ENCODE measurements around the gene THBS4. TPM values are rescaled to one million over a fixed set of nuclear protein-coding genes. Genes with fewer than 3 reads are reported as not detected.

Gene THBS4
- total RNA-seq, 1 donor from 2014 or later = 1.4 TPM

- no peak for DNase-seq (ENCODE audit: low read depth)
Measured at GRCh38 chr5:80043187-80043586, 8.0 kb downstream of the THBS4 start.

GRCh38 chr5:80048084-80048780 is 13.1 kb downstream of the THBS4 start:
- no peak for DNase-seq (ENCODE audit: low read depth)

GRCh38 chr5:80052464-80052863 is 17.3 kb downstream of the THBS4 start:
- DNase-seq (ENCODE audit: low read depth) = peak; percentile 48

- DNase-seq (ENCODE audit: low read depth) = no peak
Measured at GRCh38 chr5:80054682-80055081, 19.5 kb downstream of the THBS4 start.

- no peak for DNase-seq (ENCODE audit: low read depth)
Measured at GRCh38 chr5:80055491-80056170, 20.5 kb downstream of the THBS4 start.

- no peak for DNase-seq (ENCODE audit: low read depth)
Measured at GRCh38 chr5:80057099-80057498, 22.0 kb downstream of the THBS4 start.

- no peak for DNase-seq (ENCODE audit: low read depth)
Measured at GRCh38 chr5:80057921-80058320, 22.8 kb downstream of the THBS4 start.

GRCh38 chr5:80059354-80059980 is 24.3 kb downstream of the THBS4 start:
- no peak for DNase-seq (ENCODE audit: low read depth)

GRCh38 chr5:80060966-80061365 is 25.8 kb downstream of the THBS4 start:
- DNase-seq (ENCODE audit: low read depth) = no peak

- no peak for DNase-seq (ENCODE audit: low read depth)
Measured at GRCh38 chr5:80061547-80061946, 26.4 kb downstream of the THBS4 start.

GRCh38 chr5:80064124-80064523 is 29.0 kb downstream of the THBS4 start:
- no peak for DNase-seq (ENCODE audit: low read depth)

- no peak for DNase-seq (ENCODE audit: low read depth)
Measured at GRCh38 chr5:80067016-80067415, 31.9 kb downstream of the THBS4 start.

GRCh38 chr5:80067531-80068245 is 32.5 kb downstream of the THBS4 start:
- no peak for DNase-seq (ENCODE audit: low read depth)

GRCh38 chr5:80068246-80068636 is 33.1 kb downstream of the THBS4 start:
- no peak for DNase-seq (ENCODE audit: low read depth)

- DNase-seq (ENCODE audit: low read depth) = no peak
Measured at GRCh38 chr5:80068775-80069174, 33.6 kb downstream of the THBS4 start.

GRCh38 chr5:80069251-80069800 is 34.2 kb downstream of the THBS4 start:
- DNase-seq (ENCODE audit: low read depth) = no peak

- no peak for DNase-seq (ENCODE audit: low read depth)
Measured at GRCh38 chr5:80069918-80070318, 34.8 kb downstream of the THBS4 start.

GRCh38 chr5:80070338-80071056 is 35.3 kb downstream of the THBS4 start:
- no peak for DNase-seq (ENCODE audit: low read depth)

- no peak for DNase-seq (ENCODE audit: low read depth)
Measured at GRCh38 chr5:80071510-80072021, 36.4 kb downstream of the THBS4 start.

Data from myocyte (in vitro differentiated cells).